ENCODE results near the gene EML4.

EML4 gene

DNA sequence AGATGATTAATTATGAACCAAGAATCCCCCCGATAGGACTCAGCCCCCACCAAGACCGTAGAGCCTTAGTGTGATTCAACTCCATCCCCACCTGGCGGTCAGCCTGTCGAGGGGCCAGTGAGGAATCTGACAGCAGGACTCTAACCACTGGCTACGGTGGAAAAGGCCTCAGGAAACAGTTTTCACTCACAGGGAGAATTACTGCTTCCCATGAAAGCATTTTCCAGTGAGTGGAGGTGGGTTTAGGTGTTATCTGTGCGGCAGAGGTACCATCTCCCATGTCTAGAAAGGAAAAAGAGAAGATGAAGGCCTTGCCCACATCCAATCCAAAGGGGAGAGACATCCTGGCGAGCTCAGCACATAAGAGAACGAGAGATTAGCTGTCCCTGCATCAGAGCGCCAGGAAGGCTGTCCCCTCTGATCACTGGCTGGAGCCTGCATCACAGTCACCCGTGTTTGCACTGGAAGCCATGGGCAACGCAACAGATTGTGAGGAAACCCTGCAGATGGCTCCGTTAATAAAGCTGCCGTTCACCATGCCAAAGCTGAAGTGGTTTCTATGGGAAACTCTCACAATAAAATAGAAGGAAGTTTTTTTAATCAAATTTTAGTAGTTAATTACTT is 169.5 kb downstream of the EML4 start:
- H3K36me3 ChIP-seq (ENCODE audit: insufficient read depth, low read length), result peaks cover 60% of the 10 kb centered on the region
- no peak overlapping the region for H3K4me2 ChIP-seq (ENCODE audit: insufficient read depth, low read length)
- no peak overlapping the region for H2AFZ ChIP-seq (ENCODE audit: low read depth, low read length)
- ATAC-seq (ENCODE audit: insufficient read depth, low read depth) (no peak), DNase-seq (no peak)
- H3K27me3 ChIP-seq (ENCODE audit: insufficient read depth, low read length, poor library complexity), result no peaks in the 10 kb centered on the region
- H3K4me1 ChIP-seq (ENCODE audit: insufficient read depth, low read length), result peaks cover 37% of the 10 kb centered on the region
- no peak overlapping the region; the same call in 1 of the 2 replicates for H3K9ac ChIP-seq (ENCODE audit: low read depth, low read length)
- peaks cover 53% of the 10 kb centered on the region for H3K79me2 ChIP-seq (ENCODE audit: insufficient read depth, low read length)
- peaks cover 4% of the 10 kb centered on the region for H4K20me1 ChIP-seq (ENCODE audit: insufficient read depth, low read length)
- no peak overlapping the region for H3K4me3 ChIP-seq (ENCODE audit: low read depth in 1 of 2, low read length in 2 of 2)
- H3K9me3 ChIP-seq (ENCODE audit: insufficient read depth, low read length, severe bottlenecking), result no peaks in the 10 kb centered on the region
- TF ChIP-seq CTCF (IDR thresholded peaks at IDR 0.05; ENCODE audit: borderline replicate concordance, extremely low read depth, low read length, poor library complexity, severe bottlenecking) (no peak), EZH2 (IDR thresholded peaks at IDR 0.05; ENCODE audit: borderline replicate concordance, low read depth, low read length, severe bottlenecking) (no peak)
- H3K27ac ChIP-seq (ENCODE audit: low read length), result no peak overlapping the region

DNA sequence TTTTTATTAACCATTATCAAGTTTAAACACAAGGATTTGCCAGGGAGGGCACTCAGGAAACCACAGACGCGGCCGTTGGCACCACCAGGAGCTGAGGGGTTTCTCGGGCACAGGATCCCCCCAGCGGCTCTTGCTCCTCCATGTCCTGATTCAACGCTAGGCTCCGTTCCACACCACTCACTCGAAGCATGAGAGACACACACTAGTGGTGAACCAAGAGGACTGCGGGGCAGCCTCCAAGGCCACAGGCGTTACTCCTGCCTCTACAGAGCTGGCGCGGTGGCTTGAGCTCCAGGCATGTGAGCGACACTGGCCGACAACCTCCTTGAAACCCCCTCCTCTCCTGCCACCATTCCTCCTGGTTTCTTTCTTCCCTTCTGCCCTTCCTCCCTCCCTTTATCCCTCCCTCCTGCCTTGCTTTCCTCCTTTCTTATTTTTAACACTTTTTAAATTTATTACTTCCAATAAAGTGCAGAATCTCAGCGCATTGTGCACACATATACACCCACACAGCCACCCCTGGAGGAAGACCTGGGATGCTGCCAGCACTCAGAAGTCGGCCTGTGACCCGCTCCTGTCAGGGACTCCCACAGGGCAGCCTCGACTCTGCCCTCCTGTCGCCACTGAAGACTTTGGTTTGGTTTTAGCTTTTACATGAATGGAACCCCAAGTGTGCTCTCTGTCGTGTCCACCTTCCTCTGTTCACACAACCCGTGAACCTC is 170.2 kb downstream of the EML4 start:
- ATAC-seq (ENCODE audit: insufficient read depth, low read depth) (no peak; the same call in 2 of the 3 replicates), DNase-seq (no peak)
- H3K79me2 ChIP-seq (ENCODE audit: insufficient read depth, low read length), result peaks cover 59% of the 10 kb centered on the region
- H3K4me1 ChIP-seq (ENCODE audit: insufficient read depth, low read length), result peaks cover 43% of the 10 kb centered on the region
- TF ChIP-seq EZH2 (IDR thresholded peaks at IDR 0.05; ENCODE audit: borderline replicate concordance, low read depth, low read length, severe bottlenecking), result no peak
- no peak for TF ChIP-seq CTCF (IDR thresholded peaks at IDR 0.05; ENCODE audit: borderline replicate concordance, extremely low read depth, low read length, poor library complexity, severe bottlenecking)
- H3K27me3 ChIP-seq (ENCODE audit: insufficient read depth, low read length, poor library complexity), result no peaks in the 10 kb centered on the region
- peak overlapping the region; percentile 32 for H3K27ac ChIP-seq (ENCODE audit: low read length)
- no peak overlapping the region for H3K4me3 ChIP-seq (ENCODE audit: low read depth in 1 of 2, low read length in 2 of 2)
- H3K9me3 ChIP-seq (ENCODE audit: insufficient read depth, low read length, severe bottlenecking), result no peaks in the 10 kb centered on the region
- no peak overlapping the region for H3K9ac ChIP-seq (ENCODE audit: low read depth, low read length)
- peaks cover 4% of the 10 kb centered on the region for H4K20me1 ChIP-seq (ENCODE audit: insufficient read depth, low read length)
- no peak overlapping the region for H2AFZ ChIP-seq (ENCODE audit: low read depth, low read length)
- no peak overlapping the region for H3K4me2 ChIP-seq (ENCODE audit: insufficient read depth, low read length)
- H3K36me3 ChIP-seq (ENCODE audit: insufficient read depth, low read length), result peaks cover 59% of the 10 kb centered on the region

DNA sequence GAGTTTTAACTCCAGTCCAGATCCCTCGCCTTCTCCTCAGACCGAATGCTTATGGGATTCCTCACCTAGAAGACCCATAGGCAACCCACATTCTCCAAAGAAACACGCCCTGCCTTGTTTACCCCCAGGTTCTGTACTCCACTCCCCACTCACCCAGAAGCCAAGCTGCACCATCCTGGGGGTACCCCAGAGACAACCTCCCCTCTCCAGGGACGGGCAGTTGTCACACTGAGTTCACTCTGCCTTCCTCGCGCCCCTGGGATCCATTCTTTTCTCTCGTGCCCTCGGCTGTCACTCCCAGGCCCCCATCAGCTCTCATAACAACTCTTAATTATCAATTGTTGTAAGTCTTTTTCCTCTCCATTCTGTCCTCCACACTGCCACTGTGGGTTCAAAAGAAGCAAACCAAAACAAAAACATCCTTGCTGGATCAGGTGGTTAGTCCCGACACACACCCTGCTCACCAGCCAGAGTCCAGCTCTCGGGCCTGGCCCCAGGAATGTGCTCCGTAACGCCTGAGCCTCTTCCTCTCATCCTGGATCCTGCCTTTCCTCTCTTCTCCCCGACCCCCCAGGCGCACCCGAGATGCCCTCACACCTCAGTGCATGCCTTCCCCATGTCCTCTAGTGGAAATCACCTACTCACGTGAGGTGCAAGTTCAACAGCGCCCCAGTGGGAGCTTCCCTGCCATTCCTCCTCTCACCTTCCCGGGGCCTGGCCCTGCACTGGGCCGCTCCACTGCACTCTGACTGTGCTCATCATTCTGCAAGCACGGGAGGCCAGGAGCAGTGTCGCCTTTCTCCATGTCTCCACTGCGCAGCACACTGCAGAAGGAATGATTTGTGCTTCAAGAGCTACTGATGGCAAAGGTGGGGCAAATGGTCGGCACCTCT is 171.1 kb downstream of the EML4 start:
- Histone ChIP-seq H4K20me1 (ENCODE audit: insufficient read depth, low read length) (peaks cover 4% of the 10 kb centered on the region), H3K9me3 (ENCODE audit: insufficient read depth, low read length, severe bottlenecking) (no peaks in the 10 kb centered on the region), H3K27me3 (ENCODE audit: insufficient read depth, low read length, poor library complexity) (no peaks in the 10 kb centered on the region), H3K4me2 (ENCODE audit: insufficient read depth, low read length) (no peak overlapping the region; the same call in 1 of the 2 replicates), H3K9ac (ENCODE audit: low read depth, low read length) (peak overlapping the region; percentile 12; the same call in 1 of the 2 replicates), H3K27ac (ENCODE audit: low read length) (peak overlapping the region; percentile 90), H3K36me3 (ENCODE audit: insufficient read depth, low read length) (peaks cover 64% of the 10 kb centered on the region), H2AFZ (ENCODE audit: low read depth, low read length) (no peak overlapping the region), H3K4me1 (ENCODE audit: insufficient read depth, low read length) (peaks cover 45% of the 10 kb centered on the region), H3K4me3 (ENCODE audit: low read depth in 1 of 2, low read length in 2 of 2) (no peak overlapping the region), H3K79me2 (ENCODE audit: insufficient read depth, low read length) (peaks cover 66% of the 10 kb centered on the region)
- TF ChIP-seq CTCF (IDR thresholded peaks at IDR 0.05; ENCODE audit: borderline replicate concordance, extremely low read depth, low read length, poor library complexity, severe bottlenecking) (no peak), EZH2 (IDR thresholded peaks at IDR 0.05; ENCODE audit: borderline replicate concordance, low read depth, low read length, severe bottlenecking) (no peak)
- ATAC-seq (ENCODE audit: insufficient read depth, low read depth) (no peak), DNase-seq (no peak)
